ENCODE results near the gene ARFGAP1. TPM values are rescaled to one million over a fixed set of nuclear protein-coding genes. Genes with fewer than 3 reads are reported as not detected.

Gene ARFGAP1
- total RNA-seq, 1 experiment from 2014 or later, result 127 TPM

DNA sequence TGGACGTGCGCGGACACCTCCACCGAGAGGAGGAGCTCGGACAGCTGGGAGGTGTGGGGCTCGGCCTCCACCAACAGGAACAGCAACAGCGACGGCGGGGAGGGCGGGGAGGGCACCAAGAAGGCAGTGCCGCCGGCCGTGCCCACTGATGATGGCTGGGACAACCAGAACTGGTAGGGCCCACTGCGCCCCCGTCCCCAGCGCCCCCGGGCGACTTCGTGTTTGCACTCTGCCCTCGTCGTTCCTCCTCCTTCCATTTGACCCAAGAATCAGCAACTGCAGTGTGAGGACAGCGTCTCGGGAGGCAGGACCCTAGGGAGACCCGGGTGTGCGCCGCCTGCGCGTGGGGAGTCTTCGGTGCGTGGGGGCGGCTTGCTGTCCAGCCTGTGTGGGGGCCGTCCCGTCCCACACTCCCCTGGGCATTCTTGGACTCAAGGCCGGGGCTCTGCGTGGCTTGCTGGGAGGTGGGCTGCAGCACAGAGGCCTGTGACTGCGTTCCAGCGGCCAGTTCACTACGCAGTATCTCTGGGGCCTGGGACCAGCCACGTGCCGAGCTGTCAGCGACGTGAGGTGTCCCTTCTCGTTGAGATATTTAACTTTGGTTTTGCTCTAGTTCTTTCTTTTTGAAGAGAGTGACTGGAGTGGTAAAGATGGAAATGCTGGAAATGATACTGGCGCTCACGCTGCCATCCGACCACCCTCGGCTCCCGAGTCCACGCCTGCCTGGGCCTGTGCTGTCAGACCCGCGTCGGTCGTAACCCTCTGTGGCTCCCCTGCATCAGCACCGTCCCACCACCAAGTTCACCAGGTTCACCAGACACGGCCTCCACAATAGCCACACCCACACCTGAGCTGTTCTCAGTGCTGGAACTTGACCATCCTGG lies 15.3 kb downstream of the ARFGAP1 start:
- no TSS peak for BruUV-seq (replicated peaks)
- Mint-ChIP-seq H3K36me3 (ENCODE audit: insufficient read depth, unreplicated experiment) (peaks cover 52% of the 10 kb centered on the region), H3K4me3 (ENCODE audit: low read depth, unreplicated experiment) (no peak overlapping the region), H3K4me1 (ENCODE audit: low read depth, unreplicated experiment) (no peaks in the 10 kb centered on the region), H3K27ac (ENCODE audit: unreplicated experiment) (no peak overlapping the region), H3K27me3 (ENCODE audit: unreplicated experiment) (peaks cover 13% of the 10 kb centered on the region), H3K9me3 (ENCODE audit: low read depth, unreplicated experiment) (no peaks in the 10 kb centered on the region)
- no peak for TF ChIP-seq CTCF (IDR thresholded peaks at IDR 0.05; ENCODE audit: unreplicated experiment)
- CTCF ChIA-PET, result no interaction called here
- no peak for DNase-seq
- intact Hi-C loops (cut with micrococcal nuclease; ENCODE audit: unreplicated experiment), result no loop called here

DNA sequence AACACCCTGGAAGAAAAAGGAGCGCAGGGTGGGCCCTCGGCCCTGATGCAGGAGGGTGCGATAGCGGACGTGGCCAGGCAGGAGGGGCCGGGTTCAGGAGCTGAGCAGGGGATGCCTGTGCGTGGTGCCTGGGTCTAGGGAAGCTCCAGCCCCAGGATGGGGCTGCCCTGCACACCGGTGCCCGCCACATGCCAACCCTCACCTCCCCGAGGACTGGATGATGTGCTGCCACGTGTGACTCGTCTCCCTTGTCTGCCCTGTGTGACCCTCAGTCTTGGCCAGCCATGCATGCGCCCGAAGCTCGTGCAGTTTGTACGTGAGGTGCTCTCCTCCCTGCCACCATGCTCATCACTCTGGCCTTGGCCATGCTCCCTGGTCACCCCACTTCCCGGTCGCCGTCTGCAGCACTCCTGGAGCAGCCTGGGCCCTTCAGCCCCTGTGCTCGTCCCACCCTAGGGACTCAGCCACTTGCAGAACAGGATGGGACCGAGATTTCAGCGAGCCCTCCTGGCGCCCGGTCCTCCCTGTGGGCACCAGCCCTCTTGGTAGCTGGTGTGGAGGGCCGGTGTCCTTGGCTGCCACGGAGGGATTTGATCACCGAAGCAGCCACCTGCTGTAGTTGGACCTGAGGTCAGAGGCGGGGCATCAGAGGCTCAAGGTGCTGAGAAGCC lies 16.1 kb downstream of the ARFGAP1 start:
- no peak overlapping the region for H3K4me3 Mint-ChIP-seq (ENCODE audit: low read depth, unreplicated experiment)
- no peak for DNase-seq
- H3K27me3 Mint-ChIP-seq (ENCODE audit: unreplicated experiment), result peaks cover 21% of the 10 kb centered on the region
- no peaks in the 10 kb centered on the region for H3K9me3 Mint-ChIP-seq (ENCODE audit: low read depth, unreplicated experiment)
- no peak overlapping the region for H3K27ac Mint-ChIP-seq (ENCODE audit: unreplicated experiment)
- BruUV-seq (replicated peaks), result no TSS peak
- CTCF ChIA-PET, result no interaction called here
- intact Hi-C loops (cut with micrococcal nuclease; ENCODE audit: unreplicated experiment), result no loop called here
- H3K36me3 Mint-ChIP-seq (ENCODE audit: insufficient read depth, unreplicated experiment), result peaks cover 53% of the 10 kb centered on the region
- H3K4me1 Mint-ChIP-seq (ENCODE audit: low read depth, unreplicated experiment), result no peaks in the 10 kb centered on the region
- no peak for TF ChIP-seq CTCF (IDR thresholded peaks at IDR 0.05; ENCODE audit: unreplicated experiment)

GRCh38 chr20:63289311-63290135 lies 16.9 kb downstream of the ARFGAP1 start:
- H3K9me3 Mint-ChIP-seq (ENCODE audit: low read depth, unreplicated experiment), result no peaks in the 10 kb centered on the region
- H3K27ac Mint-ChIP-seq (ENCODE audit: unreplicated experiment), result peak overlapping the region; percentile 40
- H3K27me3 Mint-ChIP-seq (ENCODE audit: unreplicated experiment), result peaks cover 29% of the 10 kb centered on the region
- intact Hi-C loops (cut with micrococcal nuclease; ENCODE audit: unreplicated experiment), result no loop called here
- DNase-seq, result no peak
- H3K4me3 Mint-ChIP-seq (ENCODE audit: low read depth, unreplicated experiment), result no peak overlapping the region
- CTCF ChIA-PET, result no interaction called here
- no peaks in the 10 kb centered on the region for H3K4me1 Mint-ChIP-seq (ENCODE audit: low read depth, unreplicated experiment)
- no peak for TF ChIP-seq CTCF (IDR thresholded peaks at IDR 0.05; ENCODE audit: unreplicated experiment)
- H3K36me3 Mint-ChIP-seq (ENCODE audit: insufficient read depth, unreplicated experiment), result peaks cover 57% of the 10 kb centered on the region
- TSS peak; percentile 24 for BruUV-seq (replicated peaks)

DNA sequence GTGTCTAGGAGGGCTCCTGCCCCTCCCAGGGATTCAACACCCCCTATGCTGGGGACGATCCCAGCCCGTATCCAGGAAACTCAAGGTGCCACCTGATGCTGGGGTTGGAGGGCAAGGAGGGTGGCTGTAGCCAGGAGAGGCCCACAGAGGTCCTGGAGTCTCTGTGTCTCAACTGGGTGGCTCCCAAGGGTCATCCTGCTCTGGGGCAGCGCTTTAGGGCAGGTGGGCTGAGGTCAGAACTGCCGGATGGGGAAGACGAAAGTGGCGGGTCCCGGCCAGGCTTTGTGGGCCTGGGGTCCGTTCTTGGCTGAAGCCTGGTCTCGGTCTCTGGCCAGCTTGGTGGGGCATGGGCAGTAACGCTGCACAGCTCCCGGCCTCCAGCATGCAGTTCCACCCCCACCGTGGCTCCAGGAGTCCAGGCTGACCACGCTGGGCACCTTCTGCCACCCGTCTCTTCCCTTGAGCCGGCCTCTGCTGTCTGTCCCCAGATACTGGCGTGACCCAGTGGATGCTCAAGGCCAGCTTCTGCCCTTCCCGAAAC lies 17.6 kb downstream of the ARFGAP1 start:
- no peak for DNase-seq
- intact Hi-C loops (cut with micrococcal nuclease; ENCODE audit: unreplicated experiment), result no loop called here
- BruUV-seq (replicated peaks), result no TSS peak
- no peaks in the 10 kb centered on the region for H3K9me3 Mint-ChIP-seq (ENCODE audit: low read depth, unreplicated experiment)
- H3K36me3 Mint-ChIP-seq (ENCODE audit: insufficient read depth, unreplicated experiment), result peaks cover 57% of the 10 kb centered on the region
- peak overlapping the region; percentile 40 for H3K27ac Mint-ChIP-seq (ENCODE audit: unreplicated experiment)
- H3K4me1 Mint-ChIP-seq (ENCODE audit: low read depth, unreplicated experiment), result no peaks in the 10 kb centered on the region
- no peak for TF ChIP-seq CTCF (IDR thresholded peaks at IDR 0.05; ENCODE audit: unreplicated experiment)
- CTCF ChIA-PET, result no interaction called here
- H3K4me3 Mint-ChIP-seq (ENCODE audit: low read depth, unreplicated experiment), result no peak overlapping the region
- H3K27me3 Mint-ChIP-seq (ENCODE audit: unreplicated experiment), result peaks cover 36% of the 10 kb centered on the region

Data from Calu3 (cell line).